Neutrophil (primary cell): Measurements from ENCODE around the gene CPNE9.

Experiments used
- H3K27ac ChIP-seq: fragments of 200-600 bp; sonication (generic); 2 replicates; pipeline ENCODE4 v1.5.1; 2016; ENCODE audit warnings: mild to moderate bottlenecking, moderate library complexity
- H3K27me3 ChIP-seq: fragments of 200-600 bp; sonication (generic); 2 replicates; pipeline ENCODE4 v1.6.0; 2016; ENCODE audit warnings: mild to moderate bottlenecking
- H3K36me3 ChIP-seq: fragments of 200-600 bp; sonication (generic); 2 replicates; pipeline ENCODE4 v1.5.1; 2017
- H3K4me1 ChIP-seq, 2 experiments: fragments of 200-600 bp in 1 of 2; sonication (generic) in 1 of 2; 1 replicate in 1 of 2; 2 replicates in 1 of 2; pipeline versions ENCODE4 v1.5.1 to v1.6.1; 2013 to 2016; ENCODE audit warnings: low read depth in 1 of 2, low read length in 1 of 2, mild to moderate bottlenecking in 1 of 2, moderate library complexity in 1 of 2; ENCODE audit not compliant: control insufficient read depth in 1 of 2, insufficient read depth in 1 of 2
- H3K4me3 ChIP-seq, 2 experiments: fragments of 200-600 bp in 1 of 2; sonication (generic) in 1 of 2; 1 replicate in 1 of 2; 2 replicates in 1 of 2; pipeline ENCODE4 v1.5.1; 2013 to 2016; ENCODE audit warnings: low read depth in 1 of 2, low read length in 1 of 2, mild to moderate bottlenecking in 1 of 2, moderate library complexity in 1 of 2
- H3K9me3 ChIP-seq: fragments of 200-600 bp; sonication (generic); 2 replicates; pipeline ENCODE4 v1.5.1; 2016
- TF ChIP-seq, protein P1 (sequence below): fragments of 200-600 bp; sonication (generic); IDR thresholded peaks from 2 replicates; pipeline ENCODE4 v1.5.1; 2016; ENCODE audit warnings: antibody characterized with exemption

The CPNE9 gene

DNA sequence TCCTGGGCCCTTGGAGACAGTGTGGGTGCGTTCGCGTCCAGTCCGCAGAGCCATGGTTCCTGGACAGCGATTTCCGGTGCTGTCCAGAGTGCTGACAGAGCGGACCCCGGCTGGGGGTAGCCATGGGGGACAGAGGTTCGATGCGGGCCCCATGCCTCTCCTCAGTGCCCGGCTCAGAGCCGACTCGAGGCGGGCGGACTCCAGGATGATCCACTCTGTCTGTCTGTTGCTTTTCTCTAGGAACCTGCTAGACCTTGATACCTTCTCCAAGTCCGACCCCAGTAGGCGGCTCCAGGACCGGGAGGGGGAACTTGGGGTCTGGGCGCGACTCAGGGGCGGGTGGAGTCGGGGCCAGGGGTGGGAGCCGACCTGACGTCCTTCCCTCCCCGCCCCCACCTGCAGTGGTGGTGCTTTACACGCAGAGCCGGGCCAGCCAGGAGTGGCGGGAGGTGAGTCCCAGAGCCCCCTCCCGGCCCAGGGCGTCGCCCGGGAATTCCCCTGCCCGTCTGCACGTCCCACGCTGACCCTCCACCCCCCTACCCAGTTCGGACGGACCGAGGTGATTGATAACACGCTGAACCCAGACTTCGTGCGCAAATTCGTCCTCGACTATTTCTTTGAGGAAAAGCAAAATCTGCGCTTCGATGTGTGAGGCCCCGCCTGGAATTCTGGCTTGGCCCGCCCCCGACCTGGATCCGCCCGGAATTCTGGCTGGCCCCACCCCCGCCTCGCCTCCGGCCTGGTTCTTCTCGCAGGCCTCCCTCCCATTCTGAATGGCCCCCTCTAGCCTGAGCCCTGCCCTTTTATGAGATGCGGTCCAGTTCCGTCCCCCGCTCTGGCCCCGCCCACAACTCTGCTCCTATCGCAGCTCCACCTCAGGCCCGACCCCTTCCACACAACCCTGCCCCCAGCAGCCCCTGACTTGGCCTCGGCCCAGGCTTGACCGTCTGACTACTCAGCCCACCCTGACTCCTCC, 1.0 kb downstream of the CPNE9 start:
- peaks cover 39% of the 10 kb centered on the region for H3K36me3 ChIP-seq
- H3K27ac ChIP-seq, result no peak overlapping the region
- no peaks in the 10 kb centered on the region for H3K9me3 ChIP-seq
- peaks cover 0 to 16% of the 10 kb centered on the region in 2 experiments for H3K4me1 ChIP-seq
- no peak overlapping the region for H3K4me3 ChIP-seq
- TF ChIP-seq, protein P1, sequence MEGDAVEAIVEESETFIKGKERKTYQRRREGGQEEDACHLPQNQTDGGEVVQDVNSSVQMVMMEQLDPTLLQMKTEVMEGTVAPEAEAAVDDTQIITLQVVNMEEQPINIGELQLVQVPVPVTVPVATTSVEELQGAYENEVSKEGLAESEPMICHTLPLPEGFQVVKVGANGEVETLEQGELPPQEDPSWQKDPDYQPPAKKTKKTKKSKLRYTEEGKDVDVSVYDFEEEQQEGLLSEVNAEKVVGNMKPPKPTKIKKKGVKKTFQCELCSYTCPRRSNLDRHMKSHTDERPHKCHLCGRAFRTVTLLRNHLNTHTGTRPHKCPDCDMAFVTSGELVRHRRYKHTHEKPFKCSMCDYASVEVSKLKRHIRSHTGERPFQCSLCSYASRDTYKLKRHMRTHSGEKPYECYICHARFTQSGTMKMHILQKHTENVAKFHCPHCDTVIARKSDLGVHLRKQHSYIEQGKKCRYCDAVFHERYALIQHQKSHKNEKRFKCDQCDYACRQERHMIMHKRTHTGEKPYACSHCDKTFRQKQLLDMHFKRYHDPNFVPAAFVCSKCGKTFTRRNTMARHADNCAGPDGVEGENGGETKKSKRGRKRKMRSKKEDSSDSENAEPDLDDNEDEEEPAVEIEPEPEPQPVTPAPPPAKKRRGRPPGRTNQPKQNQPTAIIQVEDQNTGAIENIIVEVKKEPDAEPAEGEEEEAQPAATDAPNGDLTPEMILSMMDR, result no peak
- peaks cover 44% of the 10 kb centered on the region for H3K27me3 ChIP-seq

DNA sequence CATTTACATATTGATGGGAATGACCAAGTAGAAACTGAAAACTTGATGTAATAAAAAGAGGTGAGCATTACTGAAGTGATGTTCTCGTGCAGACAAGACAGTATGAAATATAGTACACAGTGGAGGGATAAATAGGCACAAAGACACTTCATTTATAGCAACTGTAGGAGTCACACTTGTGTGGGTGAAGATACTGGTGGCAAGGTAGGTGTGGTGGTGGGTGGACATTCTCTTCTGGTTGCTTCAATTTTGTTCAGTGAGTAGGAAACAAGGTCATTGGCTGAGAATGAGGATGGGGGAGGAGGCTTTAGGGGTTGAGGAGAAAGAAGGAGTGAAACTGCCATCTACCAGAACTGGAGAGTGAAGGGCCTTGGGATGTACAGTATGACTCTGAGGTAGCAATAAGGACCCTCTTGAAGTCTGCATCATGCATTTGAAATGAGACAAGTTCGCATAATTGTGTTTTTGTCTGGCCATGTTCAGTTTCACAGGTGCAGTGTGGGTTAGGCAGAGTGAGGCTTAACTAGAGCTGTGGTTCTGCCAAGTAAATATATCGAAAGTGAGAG, 6.6 kb downstream of the CPNE9 start:
- Histone ChIP-seq H3K4me1 (peaks cover 3 to 4% of the 10 kb centered on the region in 2 experiments), H3K9me3 (no peaks in the 10 kb centered on the region), H3K36me3 (no peaks in the 10 kb centered on the region), H3K4me3 (no peak overlapping the region), H3K27me3 (peaks cover 17% of the 10 kb centered on the region), H3K27ac (no peak overlapping the region)
- TF ChIP-seq, protein P1, result no peak

DNA sequence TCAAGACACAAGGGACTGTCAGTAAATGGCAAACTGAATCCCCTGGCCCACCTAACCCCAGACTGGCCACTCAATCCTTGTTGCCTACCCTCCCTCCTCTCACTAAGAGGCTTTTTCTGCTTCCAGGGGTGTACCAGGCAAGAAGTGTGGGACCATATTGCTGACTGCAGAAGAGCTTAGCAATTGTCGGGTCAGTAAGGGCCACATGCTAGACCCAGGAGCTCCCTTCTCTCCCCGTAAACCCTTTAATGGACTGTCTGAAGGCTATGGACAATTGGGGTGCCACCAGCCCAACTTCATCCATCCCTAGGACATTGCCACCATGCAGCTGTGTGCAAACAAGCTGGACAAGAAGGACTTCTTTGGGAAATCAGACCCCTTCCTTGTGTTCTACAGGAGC, 8.8 kb downstream of the CPNE9 start:
- Histone ChIP-seq H3K4me1 (peaks cover 18 to 22% of the 10 kb centered on the region in 2 experiments), H3K4me3 (no peak overlapping the region), H3K27me3 (no peaks in the 10 kb centered on the region), H3K36me3 (no peaks in the 10 kb centered on the region), H3K27ac (no peak overlapping the region), H3K9me3 (no peaks in the 10 kb centered on the region)
- TF ChIP-seq, protein P1, result no peak

DNA sequence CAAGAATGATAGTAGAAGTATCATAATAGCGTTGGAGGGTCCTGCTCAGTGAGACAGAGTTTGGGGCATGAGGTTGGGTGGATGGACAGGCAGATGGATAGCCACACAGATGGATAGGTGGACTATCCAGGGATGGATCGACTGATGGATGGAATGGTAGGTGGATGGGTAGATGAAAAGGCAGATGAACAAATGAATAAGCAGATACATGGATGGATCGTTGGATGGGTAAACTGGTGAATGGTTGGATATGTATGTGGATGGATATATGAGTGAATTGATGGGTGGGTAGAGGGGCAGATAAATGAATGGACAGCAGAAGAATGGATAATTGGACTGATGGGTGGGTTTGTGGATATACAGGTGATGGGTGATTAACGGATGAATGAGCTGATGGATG, 9.5 kb downstream of the CPNE9 start:
- TF ChIP-seq, protein P1, result no peak
- H3K4me1 ChIP-seq, result peaks cover 18 to 22% of the 10 kb centered on the region in 2 experiments
- no peak overlapping the region for H3K4me3 ChIP-seq
- H3K36me3 ChIP-seq, result no peaks in the 10 kb centered on the region
- H3K27me3 ChIP-seq, result no peaks in the 10 kb centered on the region
- no peaks in the 10 kb centered on the region for H3K9me3 ChIP-seq
- H3K27ac ChIP-seq, result no peak overlapping the region

DNA sequence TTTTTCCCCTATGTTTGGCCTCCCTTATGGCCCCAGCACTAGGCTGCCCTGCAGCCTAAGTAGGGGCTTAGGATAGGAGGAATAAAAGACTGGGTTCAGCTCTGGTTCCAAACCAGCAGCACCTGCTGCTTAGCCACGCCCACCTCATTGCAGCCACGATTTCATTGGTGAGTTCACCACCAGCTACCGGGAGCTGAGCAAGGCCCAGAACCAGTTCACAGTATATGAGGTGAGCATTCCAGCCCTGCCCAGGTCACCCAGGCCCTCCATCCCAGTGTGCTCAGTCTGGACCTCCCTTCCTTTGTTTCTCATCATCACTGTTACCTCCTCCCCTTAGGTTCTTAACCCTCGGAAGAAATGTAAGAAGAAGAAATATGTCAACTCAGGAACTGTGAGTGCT, 11.5 kb downstream of the CPNE9 start:
- peak overlapping the region; percentile 9 for H3K27ac ChIP-seq
- no peaks in the 10 kb centered on the region for H3K9me3 ChIP-seq
- H3K4me1 ChIP-seq, result peaks cover 18 to 22% of the 10 kb centered on the region in 2 experiments
- no peak overlapping the region for H3K4me3 ChIP-seq
- TF ChIP-seq, protein P1, result no peak
- no peaks in the 10 kb centered on the region for H3K36me3 ChIP-seq
- H3K27me3 ChIP-seq, result no peaks in the 10 kb centered on the region
